IPS-20b (cell line): Measurements from ENCODE around the gene BICDL1.

Experiments
- H3K27ac ChIP-seq: one replicate; pipeline ENCODE4 v1.5.1; 2013; ENCODE audit warnings: low read length
- H3K27me3 ChIP-seq: 2 replicates; pipeline ENCODE4 v1.6.1; 2013; ENCODE audit warnings: mild to moderate bottlenecking, low read length, inconsistent platforms; ENCODE audit not compliant: insufficient read depth
- H3K36me3 ChIP-seq: 2 replicates; pipeline ENCODE4 v1.6.1; 2013; ENCODE audit warnings: low read depth, mild to moderate bottlenecking, inconsistent platforms, low read length, moderate library complexity; ENCODE audit not compliant: insufficient read depth
- H3K4me1 ChIP-seq: 2 replicates; pipeline ENCODE4 v1.6.1; 2013; ENCODE audit warnings: mild to moderate bottlenecking, control low read depth, inconsistent platforms, low read length, moderate library complexity; ENCODE audit not compliant: insufficient read depth
- H3K4me3 ChIP-seq: 2 replicates; pipeline ENCODE4 v1.5.1; 2013; ENCODE audit warnings: mild to moderate bottlenecking, low read length, inconsistent platforms
- H3K9ac ChIP-seq: 2 replicates; pipeline ENCODE4 v1.6.1; 2013; ENCODE audit warnings: low read depth, mild to moderate bottlenecking, inconsistent platforms, low read length, moderate library complexity
- H3K9me3 ChIP-seq: 2 replicates; pipeline ENCODE4 v1.6.1; 2013; ENCODE audit warnings: mild to moderate bottlenecking, low read depth, low read length, inconsistent platforms; ENCODE audit not compliant: insufficient read depth

BICDL1 gene

DNA sequence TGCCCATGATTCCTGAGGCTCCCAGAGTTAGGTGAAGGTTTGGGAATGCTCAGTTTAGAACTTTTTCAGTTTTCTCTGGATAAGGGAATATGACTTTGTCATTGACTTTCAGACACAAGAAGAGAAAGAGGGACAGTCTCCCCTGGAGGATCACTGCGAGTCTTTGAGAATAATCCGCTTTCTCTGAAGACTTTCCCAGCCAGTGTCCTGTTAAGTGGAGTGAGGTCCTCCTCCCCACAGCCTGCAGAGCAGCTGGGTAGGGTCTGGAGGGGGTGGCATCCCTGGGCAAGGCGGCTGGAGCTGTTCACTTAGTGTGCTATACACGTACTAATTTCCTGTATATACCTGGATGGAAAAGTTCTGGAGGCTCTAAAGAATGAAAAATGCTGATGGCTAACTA, 136.0 kb downstream of the BICDL1 start:
- Histone ChIP-seq H3K9ac (no peak overlapping the region), H3K27ac (no peak overlapping the region), H3K4me3 (no peak overlapping the region)

GRCh38 chr12:120125792-120126634, 137.0 kb downstream of the BICDL1 start:
- Histone ChIP-seq H3K9me3 (no peaks in the 10 kb centered on the region), H3K9ac (no peak overlapping the region), H3K27ac (no peak overlapping the region), H3K4me1 (peaks cover 5% of the 10 kb centered on the region; the same call in 1 of the 2 replicates), H3K4me3 (no peak overlapping the region), H3K27me3 (no peaks in the 10 kb centered on the region), H3K36me3 (peaks cover 55% of the 10 kb centered on the region)

More for the DNA sequence above, 136.0 kb downstream of the BICDL1 start:
- Histone ChIP-seq H3K27me3 (no peaks in the 10 kb centered on the region), H3K4me1 (peaks cover 5% of the 10 kb centered on the region; the same call in 1 of the 2 replicates), H3K9me3 (no peaks in the 10 kb centered on the region), H3K36me3 (peaks cover 45% of the 10 kb centered on the region)

DNA sequence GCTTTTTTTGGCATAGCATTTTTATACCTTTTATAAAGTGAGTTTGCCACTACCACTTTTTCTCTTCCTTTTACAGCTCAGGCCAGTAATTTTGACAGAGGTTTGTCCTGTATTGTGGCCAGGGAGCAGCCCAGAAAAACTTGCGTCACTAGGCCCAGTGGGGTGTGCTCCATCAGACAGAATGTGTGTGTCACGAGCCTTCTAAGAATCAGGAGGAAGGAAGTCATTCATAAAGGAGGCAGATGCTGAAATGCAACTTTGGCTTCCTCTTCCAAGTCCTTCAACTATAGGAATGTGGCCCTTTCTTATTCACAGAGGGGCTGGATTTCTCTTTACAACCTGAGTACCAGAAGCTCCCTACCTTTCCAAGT, 137.6 kb downstream of the BICDL1 start:
- Histone ChIP-seq H3K27me3 (no peaks in the 10 kb centered on the region), H3K36me3 (peaks cover 61% of the 10 kb centered on the region), H3K4me1 (peaks cover 5% of the 10 kb centered on the region; the same call in 1 of the 2 replicates), H3K9ac (no peak overlapping the region), H3K4me3 (no peak overlapping the region), H3K9me3 (no peaks in the 10 kb centered on the region), H3K27ac (no peak overlapping the region)

- H3K4me3 ChIP-seq: no peak overlapping the region
- peaks cover 5% of the 10 kb centered on the region; the same call in 1 of the 2 replicates for H3K4me1 ChIP-seq
- no peak overlapping the region for H3K27ac ChIP-seq
- no peak overlapping the region for H3K9ac ChIP-seq
- H3K27me3 ChIP-seq: no peaks in the 10 kb centered on the region
- H3K36me3 ChIP-seq: peaks cover 95% of the 10 kb centered on the region
- no peaks in the 10 kb centered on the region for H3K9me3 ChIP-seq
Observed at GRCh38 chr12:120130011-120130410, 141.0 kb downstream of the BICDL1 start.

- H3K4me1 ChIP-seq: peaks cover 5% of the 10 kb centered on the region; the same call in 1 of the 2 replicates
- no peaks in the 10 kb centered on the region for H3K27me3 ChIP-seq
- no peak overlapping the region for H3K4me3 ChIP-seq
- H3K36me3 ChIP-seq: peaks cover 100% of the 10 kb centered on the region
- H3K27ac ChIP-seq: no peak overlapping the region
- H3K9me3 ChIP-seq: no peaks in the 10 kb centered on the region
- H3K9ac ChIP-seq: no peak overlapping the region
Observed at GRCh38 chr12:120131116-120131515, 142.1 kb downstream of the BICDL1 start.

DNA sequence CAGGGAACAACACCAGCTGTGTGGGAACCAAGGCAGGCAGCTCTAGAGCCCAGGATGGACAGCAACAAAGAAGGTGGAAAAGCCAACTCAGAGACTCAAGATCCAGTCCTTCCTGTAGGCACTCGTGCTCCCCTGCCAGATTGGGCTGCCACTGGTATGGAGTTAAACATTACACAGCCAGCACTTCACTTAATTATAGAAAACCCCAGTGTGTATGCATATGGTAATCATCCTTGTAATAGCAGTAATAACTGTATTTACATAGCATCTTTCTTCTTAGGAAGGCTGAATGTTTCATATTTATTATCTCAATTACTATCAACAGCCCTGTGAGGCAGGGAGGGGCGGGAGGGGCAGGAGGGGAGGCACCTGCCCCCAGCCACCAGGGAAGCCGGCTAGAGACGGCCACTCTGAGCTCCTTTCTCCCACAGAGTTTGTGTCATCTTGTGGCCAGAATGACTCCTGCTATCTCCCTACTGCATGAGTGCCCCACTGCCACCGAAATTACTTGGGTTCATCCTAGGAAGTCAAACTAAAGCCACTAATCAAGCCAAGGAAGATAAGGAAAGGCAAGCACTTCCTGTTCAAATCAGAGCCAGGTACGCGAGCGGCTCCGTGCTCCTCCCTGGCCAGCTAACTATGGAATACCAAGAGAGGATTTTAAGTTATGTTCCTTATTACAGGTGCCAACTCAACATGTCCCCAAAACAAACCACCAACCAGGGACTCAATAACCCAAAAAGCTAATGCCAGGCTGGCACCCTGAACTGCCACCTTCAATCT, 143.2 kb downstream of the BICDL1 start:
- no peak overlapping the region for H3K9ac ChIP-seq
- no peak overlapping the region for H3K27ac ChIP-seq
- peaks cover 100% of the 10 kb centered on the region for H3K36me3 ChIP-seq
- no peaks in the 10 kb centered on the region for H3K27me3 ChIP-seq
- H3K9me3 ChIP-seq: no peaks in the 10 kb centered on the region
- peaks cover 4% of the 10 kb centered on the region; the same call in 1 of the 2 replicates for H3K4me1 ChIP-seq
- H3K4me3 ChIP-seq: no peak overlapping the region

- Histone ChIP-seq H3K9ac (no peak overlapping the region), H3K4me3 (no peak overlapping the region), H3K4me1 (no peaks in the 10 kb centered on the region), H3K36me3 (peaks cover 100% of the 10 kb centered on the region), H3K9me3 (no peaks in the 10 kb centered on the region), H3K27ac (no peak overlapping the region), H3K27me3 (no peaks in the 10 kb centered on the region)
Observed at GRCh38 chr12:120132863-120133385, 143.9 kb downstream of the BICDL1 start.

GRCh38 chr12:120134307-120134980, 145.4 kb downstream of the BICDL1 start:
- Histone ChIP-seq H3K27me3 (no peaks in the 10 kb centered on the region), H3K9me3 (no peaks in the 10 kb centered on the region), H3K27ac (no peak overlapping the region), H3K9ac (no peak overlapping the region), H3K36me3 (peaks cover 99% of the 10 kb centered on the region), H3K4me3 (no peak overlapping the region), H3K4me1 (no peaks in the 10 kb centered on the region)

GRCh38 chr12:120136093-120136770, 147.2 kb downstream of the BICDL1 start:
- no peak overlapping the region for H3K9ac ChIP-seq
- H3K36me3 ChIP-seq: peaks cover 99% of the 10 kb centered on the region
- no peak overlapping the region for H3K27ac ChIP-seq

DNA sequence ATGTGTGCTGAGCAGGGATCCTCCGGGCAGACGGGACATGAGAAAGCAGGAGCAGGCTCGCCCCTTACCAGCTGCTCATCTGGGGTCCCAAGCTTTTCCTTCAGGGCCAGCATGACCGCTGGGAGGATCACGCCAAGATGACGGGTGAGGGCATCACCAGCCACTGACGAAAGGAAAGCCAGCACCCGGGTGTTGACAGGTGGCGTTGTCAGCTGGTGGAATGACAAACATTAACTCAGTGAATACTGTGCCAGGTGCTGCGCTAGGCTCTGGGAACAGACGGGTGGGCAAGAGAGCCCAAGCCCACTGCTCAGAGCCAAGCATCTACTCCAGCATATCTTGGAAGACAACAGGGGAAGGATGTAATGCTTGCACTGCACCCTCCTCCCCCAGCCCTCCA, 148.8 kb downstream of the BICDL1 start:
- Histone ChIP-seq H3K4me1 (no peaks in the 10 kb centered on the region), H3K27me3 (no peaks in the 10 kb centered on the region), H3K4me3 (no peak overlapping the region), H3K36me3 (peaks cover 97% of the 10 kb centered on the region), H3K9ac (no peak overlapping the region), H3K9me3 (no peaks in the 10 kb centered on the region), H3K27ac (no peak overlapping the region)

More at GRCh38 chr12:120136093-120136770, 147.2 kb downstream of the BICDL1 start:
- no peaks in the 10 kb centered on the region for H3K9me3 ChIP-seq
- no peak overlapping the region for H3K4me3 ChIP-seq
- H3K4me1 ChIP-seq: no peaks in the 10 kb centered on the region
- no peaks in the 10 kb centered on the region for H3K27me3 ChIP-seq

DNA sequence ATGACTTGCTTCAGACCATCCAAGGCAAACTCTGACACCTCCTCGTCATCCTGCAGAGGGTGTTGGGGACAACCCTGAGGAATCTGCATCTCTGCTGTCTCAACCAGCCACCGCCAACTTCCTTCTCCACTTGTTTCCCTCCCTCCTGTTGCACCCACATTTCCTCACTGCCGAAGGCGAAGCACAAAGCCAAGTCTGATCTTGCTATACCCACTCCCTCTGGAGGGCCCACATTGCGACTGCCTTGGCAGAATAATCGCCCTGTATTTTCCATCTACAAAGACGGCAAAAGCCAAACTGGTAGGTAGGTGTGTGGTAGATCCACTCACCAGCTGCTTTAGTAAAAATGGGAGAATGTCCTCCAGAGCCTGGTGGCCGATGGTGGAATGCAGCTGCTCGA, 149.3 kb downstream of the BICDL1 start:
- no peak overlapping the region for H3K9ac ChIP-seq
- H3K4me1 ChIP-seq: no peaks in the 10 kb centered on the region
- no peaks in the 10 kb centered on the region for H3K9me3 ChIP-seq
- no peaks in the 10 kb centered on the region for H3K27me3 ChIP-seq
- H3K36me3 ChIP-seq: peaks cover 97% of the 10 kb centered on the region
- no peak overlapping the region for H3K27ac ChIP-seq
- H3K4me3 ChIP-seq: no peak overlapping the region
